GM12878 (cell line): ENCODE measurements around the gene RIPPLY1. TPM values are rescaled to one million over a fixed set of nuclear protein-coding genes. Genes with fewer than 3 reads are reported as not detected.

Source experiments
- ATAC-seq: fragments of 200-7000 bp; cut with Tn5 transposase; 3 replicates; pipeline ENCODE4 v1.9.1; 2020; ENCODE audit warnings: mild to moderate bottlenecking, moderate library complexity
- BruUV-seq: library from RNA; stranded (reverse); fragments of 400-500 nt; replicated peaks from 2 replicates; lab custom pipeline; 2021; lab: Mats Ljungman, UMichigan
- CTCF ChIA-PET: fragments of 300-600 bp; sonication (Branson Sonifier 250); formaldehyde crosslinking; extraction: SDS; loops from one replicate; lab custom pipeline; 2021; ENCODE audit warnings: inconsistent platforms; lab: Yijun Ruan, JAX
- POLR2A ChIA-PET: fragments of 350-600 bp; formaldehyde crosslinking; extraction: SDS; loops from one replicate; lab custom pipeline; 2021; ENCODE audit warnings: inconsistent platforms; lab: Charles Lee
- RAD21 ChIA-PET: fragments of 300-600 bp; sonication (Branson Sonifier 250); formaldehyde crosslinking; loops from one replicate; lab custom pipeline; 2023; ENCODE audit warnings: antibody characterized with exemption; ENCODE audit not compliant: unreplicated experiment; lab: Charles Lee
- SMC1A ChIA-PET: fragments of 300-600 bp; sonication (Branson Sonifier 250); formaldehyde crosslinking; loops from one replicate; lab custom pipeline; 2023; ENCODE audit not compliant: unreplicated experiment, uncharacterized antibody; lab: Charles Lee
- DNase-seq: peaks from one replicate; pipeline ENCODE4 v3.0.0-alpha.2; 2011; ENCODE audit warnings: low read depth, low spot score
- FAIRE-seq: peaks from 3 replicates; lab custom pipeline; 2011; peaks lifted over from hg19 to GRCh38; lab: Jason Lieb, UNC
- H2AFZ ChIP-seq: 2 replicates; pipeline ENCODE4 v1.6.0; 2011; ENCODE audit warnings: low read depth, low read length, control low read depth; ENCODE audit not compliant: control insufficient read depth
- H3K27ac ChIP-seq: 2 replicates; pipeline ENCODE4 v1.5.1; 2011; ENCODE audit warnings: control low read depth; ENCODE audit not compliant: control insufficient read depth, insufficient read depth
- H3K27me3 ChIP-seq, 2 experiments: replicated peaks in 1 of 2; 2 replicates each; pipeline versions ENCODE4 v1.6.0 to v1.6.1; 2011; ENCODE audit warnings: low read length in 1 of 2; ENCODE audit not compliant: control insufficient read depth in 2 of 2, insufficient read depth in 2 of 2
- H3K36me3 ChIP-seq, 2 experiments: 2 replicates each; pipeline ENCODE4 v1.5.1; 2011; ENCODE audit warnings: low read length in 1 of 2; ENCODE audit not compliant: control insufficient read depth in 2 of 2, insufficient read depth in 2 of 2
- H3K4me1 ChIP-seq: 2 replicates; pipeline ENCODE4 v1.6.1; 2011; ENCODE audit warnings: mild to moderate bottlenecking, low read length, moderate library complexity, mixed read lengths; ENCODE audit not compliant: control insufficient read depth, insufficient read depth
- H3K4me2 ChIP-seq: 2 replicates; pipeline ENCODE4 v1.6.0; 2011; ENCODE audit warnings: control low read depth; ENCODE audit not compliant: control insufficient read depth, insufficient read depth
- H3K4me3 ChIP-seq: fragments of 200-600 bp; sonication (generic); 2 replicates; pipeline ENCODE4 v1.5.1; 2016
- H3K79me2 ChIP-seq: 2 replicates; pipeline ENCODE4 v1.6.0; 2011; ENCODE audit warnings: low read length; ENCODE audit not compliant: control insufficient read depth, insufficient read depth
- H3K9ac ChIP-seq: 2 replicates; pipeline ENCODE4 v1.8.0; 2011; ENCODE audit warnings: low read length, control low read depth, mixed read lengths; ENCODE audit not compliant: control insufficient read depth, insufficient read depth
- H3K9me3 ChIP-seq: replicated peaks from 3 replicates; pipeline ENCODE4 v1.5.1; 2011; ENCODE audit warnings: mild to moderate bottlenecking, low read length; ENCODE audit not compliant: control insufficient read depth, insufficient read depth
- H4K20me1 ChIP-seq: 2 replicates; pipeline ENCODE4 v1.6.0; 2011; ENCODE audit not compliant: control insufficient read depth, insufficient read depth
- NFIC ChIP-seq: IDR thresholded peaks from 2 replicates; pipeline ENCODE4 v1.6.1; 2012; ENCODE audit warnings: low read depth, mild to moderate bottlenecking, inconsistent platforms, low read length, moderate library complexity
- NFXL1 ChIP-seq: fragments of 450-650 bp; IDR thresholded peaks from 2 replicates; pipeline ENCODE4 v1.6.1; 2017; ENCODE audit warnings: antibody characterized with exemption, mild to moderate bottlenecking, borderline replicate concordance
- NFYB ChIP-seq: IDR thresholded peaks from 2 replicates; pipeline ENCODE4 v1.6.1; 2011; ENCODE audit warnings: low read depth, mild to moderate bottlenecking, low read length, improper control_type of control experiment, moderate library complexity; ENCODE audit not compliant: insufficient read depth
- STAT3 ChIP-seq: IDR thresholded peaks from 2 replicates; pipeline ENCODE4 v1.6.1; 2011; ENCODE audit warnings: low read depth, low read length, improper control_type of control experiment
- TAF1 ChIP-seq: IDR thresholded peaks from 2 replicates; pipeline ENCODE4 v1.6.1; 2011; ENCODE audit warnings: mild to moderate bottlenecking, low read depth, low read length, borderline replicate concordance
- ZNF207 ChIP-seq: fragments of 450-650 bp; IDR thresholded peaks from 2 replicates; pipeline ENCODE4 v1.6.1; 2014; ENCODE audit warnings: antibody characterized with exemption, mild to moderate bottlenecking, borderline replicate concordance
- WGBS: methylation state at CpG from one replicate; pipeline ENCODE4 v1.1.6; 2016; ENCODE audit warnings: low lambda C conversion rate; ENCODE audit not compliant: insufficient replicate concordance, insufficient coverage; ENCODE audit errors: missing lambda C conversion rate; 5-methylcytosine and 5-hydroxymethylcytosine counted together
- in situ Hi-C: fragments of 300-500 bp; cut with MboI; formaldehyde crosslinking; loops from 9 replicates; pipeline ENCODE4 v1.14.3; 2018; ENCODE audit warnings: mixed read lengths
- intact Hi-C: fragments of 100-400 bp; cut with micrococcal nuclease; formaldehyde crosslinking; loops from one replicate; pipeline ENCODE4 v1.14.2; 2022; ENCODE audit not compliant: unreplicated experiment
- polyA plus RNA-seq, 11 experiments: library from polyadenylated mRNA; depleted of rRNA in 4 of 11; unstranded in 6 of 11; stranded (reverse) in 5 of 11; fragments of >200 nt; fragmentation: Nextera tagmentation in 4 of 11; fragmentation: Illumina TruSeq in 1 of 11; extraction: Ambion mirVana in 4 of 11; extraction: Trizol in 1 of 11; gene quantifications; 1 replicate in 1 of 11; 2 replicates in 10 of 11; pipeline versions ENCODE4 v1.2.1 to v1.2.3, GENCODE V29; 2011 to 2016; ENCODE audit warnings: inconsistent platforms in 2 of 11, missing spikeins in 2 of 11, low read depth in 1 of 11
- total RNA-seq, 4 experiments: library from RNA; depleted of rRNA in 3 of 4; stranded (reverse); fragments of >200 nt in 3 of 4; fragmentation: Illumina TruSeq in 1 of 4; extraction: Trizol in 1 of 4; gene quantifications; 2 replicates each; pipeline versions ENCODE4 v1.2.1 to v1.2.3, GENCODE V29; 2013 to 2021
- TF ChIP-seq, protein P1 (sequence below): fragments of 450-650 bp; IDR thresholded peaks from 2 replicates; pipeline ENCODE4 v1.6.1; 2017; ENCODE audit warnings: mild to moderate bottlenecking, moderate library complexity
- TF ChIP-seq, protein P2 (sequence below): IDR thresholded peaks from 2 replicates; pipeline ENCODE4 v1.6.1; 2011; ENCODE audit warnings: low read depth, mild to moderate bottlenecking, low read length, moderate library complexity, borderline replicate concordance; ENCODE audit errors: extremely low read depth
- TF ChIP-seq, protein P3 (sequence below): IDR thresholded peaks from 2 replicates; pipeline ENCODE4 v1.6.1; 2011; ENCODE audit warnings: borderline replicate concordance, low read depth, mild to moderate bottlenecking, moderate library complexity, low read length; ENCODE audit not compliant: insufficient read depth, poor library complexity, severe bottlenecking
- TF ChIP-seq, protein P4 (sequence below): IDR thresholded peaks from 2 replicates; pipeline ENCODE4 v1.6.1; 2011; ENCODE audit warnings: borderline replicate concordance, low read depth, mild to moderate bottlenecking, moderate library complexity, mixed read lengths, low read length; ENCODE audit not compliant: insufficient read depth; ENCODE audit errors: extremely low read length
- TF ChIP-seq, protein P5 (sequence below): fragments of 450-650 bp; formaldehyde crosslinking; IDR thresholded peaks from 2 replicates; pipeline ENCODE4 v1.5.0; 2022; ENCODE audit warnings: mild to moderate bottlenecking, missing genetic modification characterization

Gene RIPPLY1
- total and polyA plus RNA-seq, 10 of the 15 experiments (the other 5 are each of a cell fraction or from before 2014, with no cell fraction given) = not detected

DNA sequence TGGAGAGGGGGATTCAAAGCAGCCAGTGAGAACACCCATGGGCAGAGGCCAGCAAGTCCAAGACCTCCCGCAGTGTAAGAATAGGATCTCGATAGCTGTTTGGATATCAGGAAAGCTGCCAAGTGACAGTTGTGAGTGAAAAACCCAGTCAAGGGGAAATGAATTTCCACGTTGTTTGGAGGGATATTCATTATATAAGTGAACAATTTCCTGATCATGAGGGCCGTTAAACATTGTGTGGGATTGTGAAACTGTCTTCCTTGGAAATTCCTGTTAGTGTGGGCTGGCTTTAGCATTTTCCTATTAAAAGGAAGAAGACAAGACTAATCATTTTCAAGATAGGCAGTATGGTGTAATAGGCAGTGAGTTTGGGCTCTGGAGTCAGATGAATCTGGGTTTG lies 32.0 kb upstream of the RIPPLY1 start (continued):
- TF ChIP-seq, protein P1, sequence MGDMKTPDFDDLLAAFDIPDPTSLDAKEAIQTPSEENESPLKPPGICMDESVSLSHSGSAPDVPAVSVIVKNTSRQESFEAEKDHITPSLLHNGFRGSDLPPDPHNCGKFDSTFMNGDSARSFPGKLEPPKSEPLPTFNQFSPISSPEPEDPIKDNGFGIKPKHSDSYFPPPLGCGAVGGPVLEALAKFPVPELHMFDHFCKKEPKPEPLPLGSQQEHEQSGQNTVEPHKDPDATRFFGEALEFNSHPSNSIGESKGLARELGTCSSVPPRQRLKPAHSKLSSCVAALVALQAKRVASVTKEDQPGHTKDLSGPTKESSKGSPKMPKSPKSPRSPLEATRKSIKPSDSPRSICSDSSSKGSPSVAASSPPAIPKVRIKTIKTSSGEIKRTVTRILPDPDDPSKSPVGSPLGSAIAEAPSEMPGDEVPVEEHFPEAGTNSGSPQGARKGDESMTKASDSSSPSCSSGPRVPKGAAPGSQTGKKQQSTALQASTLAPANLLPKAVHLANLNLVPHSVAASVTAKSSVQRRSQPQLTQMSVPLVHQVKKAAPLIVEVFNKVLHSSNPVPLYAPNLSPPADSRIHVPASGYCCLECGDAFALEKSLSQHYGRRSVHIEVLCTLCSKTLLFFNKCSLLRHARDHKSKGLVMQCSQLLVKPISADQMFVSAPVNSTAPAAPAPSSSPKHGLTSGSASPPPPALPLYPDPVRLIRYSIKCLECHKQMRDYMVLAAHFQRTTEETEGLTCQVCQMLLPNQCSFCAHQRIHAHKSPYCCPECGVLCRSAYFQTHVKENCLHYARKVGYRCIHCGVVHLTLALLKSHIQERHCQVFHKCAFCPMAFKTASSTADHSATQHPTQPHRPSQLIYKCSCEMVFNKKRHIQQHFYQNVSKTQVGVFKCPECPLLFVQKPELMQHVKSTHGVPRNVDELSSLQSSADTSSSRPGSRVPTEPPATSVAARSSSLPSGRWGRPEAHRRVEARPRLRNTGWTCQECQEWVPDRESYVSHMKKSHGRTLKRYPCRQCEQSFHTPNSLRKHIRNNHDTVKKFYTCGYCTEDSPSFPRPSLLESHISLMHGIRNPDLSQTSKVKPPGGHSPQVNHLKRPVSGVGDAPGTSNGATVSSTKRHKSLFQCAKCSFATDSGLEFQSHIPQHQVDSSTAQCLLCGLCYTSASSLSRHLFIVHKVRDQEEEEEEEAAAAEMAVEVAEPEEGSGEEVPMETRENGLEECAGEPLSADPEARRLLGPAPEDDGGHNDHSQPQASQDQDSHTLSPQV = no peak
- no peak for TF ChIP-seq TAF1
- TF ChIP-seq, protein P2, sequence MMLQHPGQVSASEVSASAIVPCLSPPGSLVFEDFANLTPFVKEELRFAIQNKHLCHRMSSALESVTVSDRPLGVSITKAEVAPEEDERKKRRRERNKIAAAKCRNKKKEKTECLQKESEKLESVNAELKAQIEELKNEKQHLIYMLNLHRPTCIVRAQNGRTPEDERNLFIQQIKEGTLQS = no peak
- no peak for TF ChIP-seq ZNF207
- TF ChIP-seq NFIC = no peak

DNA sequence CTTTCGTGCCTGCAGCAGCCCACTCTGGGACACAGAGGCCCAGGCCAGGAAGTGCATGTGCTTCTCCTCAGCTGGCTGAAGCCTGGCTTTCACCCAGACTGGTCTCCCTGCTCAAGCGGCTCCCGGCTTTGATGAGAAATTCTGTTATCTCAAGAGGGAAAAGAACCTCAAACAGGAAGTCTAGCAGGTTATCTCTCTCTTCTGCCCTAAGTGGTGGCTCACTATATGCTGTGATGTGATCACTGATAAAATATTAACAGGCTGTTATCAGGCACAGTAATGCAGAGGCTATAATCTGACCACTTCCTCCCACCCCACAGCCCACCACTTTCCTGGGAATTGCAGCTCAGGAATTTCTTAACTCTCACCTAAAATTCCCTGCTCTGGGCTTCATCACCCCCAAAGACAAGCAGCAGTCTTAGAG lies 30.4 kb upstream of the RIPPLY1 start:
- Histone ChIP-seq H3K9me3 (no peaks in the 10 kb centered on the region), H3K9ac (no peak overlapping the region), H3K79me2 (no peaks in the 10 kb centered on the region), H2AFZ (no peak overlapping the region), H3K4me2 (no peak overlapping the region), H3K27ac (no peak overlapping the region), H3K36me3 (no peaks in the 10 kb centered on the region), H4K20me1 (no peaks in the 10 kb centered on the region), H3K4me3 (no peak overlapping the region), H3K27me3 (no peaks in the 10 kb centered on the region; a peak in 1 of 4 replicates), H3K4me1 (no peaks in the 10 kb centered on the region)
- no TSS peak for BruUV-seq
- ChIA-PET SMC1A (interaction anchor here (0.6 kb wide), 1 partner anchor 267 kb away, joined by 3 read pairs; no protein-coding TSS in a partner anchor), POLR2A (no interaction called here), RAD21 (no interaction called here), CTCF (interaction anchor here (1.1 to 1.2 kb wide), 2 partner anchors 35 to 137 kb away, joined by 3 read pairs; no protein-coding TSS in a partner anchor)
- WGBS = 45% methylated on average over 2 of the region's 3 CpGs
- FAIRE-seq (no peak), DNase-seq (no peak), ATAC-seq (no peak)
- intact Hi-C loops (no loop called here), in situ Hi-C loops (no loop called here)
- TF ChIP-seq NFXL1 (no peak), STAT3 (no peak), NFYB (no peak)
- TF ChIP-seq, protein P3, sequence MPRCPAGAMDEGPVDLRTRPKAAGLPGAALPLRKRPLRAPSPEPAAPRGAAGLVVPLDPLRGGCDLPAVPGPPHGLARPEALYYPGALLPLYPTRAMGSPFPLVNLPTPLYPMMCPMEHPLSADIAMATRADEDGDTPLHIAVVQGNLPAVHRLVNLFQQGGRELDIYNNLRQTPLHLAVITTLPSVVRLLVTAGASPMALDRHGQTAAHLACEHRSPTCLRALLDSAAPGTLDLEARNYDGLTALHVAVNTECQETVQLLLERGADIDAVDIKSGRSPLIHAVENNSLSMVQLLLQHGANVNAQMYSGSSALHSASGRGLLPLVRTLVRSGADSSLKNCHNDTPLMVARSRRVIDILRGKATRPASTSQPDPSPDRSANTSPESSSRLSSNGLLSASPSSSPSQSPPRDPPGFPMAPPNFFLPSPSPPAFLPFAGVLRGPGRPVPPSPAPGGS = no peak
- TF ChIP-seq, protein P4, sequence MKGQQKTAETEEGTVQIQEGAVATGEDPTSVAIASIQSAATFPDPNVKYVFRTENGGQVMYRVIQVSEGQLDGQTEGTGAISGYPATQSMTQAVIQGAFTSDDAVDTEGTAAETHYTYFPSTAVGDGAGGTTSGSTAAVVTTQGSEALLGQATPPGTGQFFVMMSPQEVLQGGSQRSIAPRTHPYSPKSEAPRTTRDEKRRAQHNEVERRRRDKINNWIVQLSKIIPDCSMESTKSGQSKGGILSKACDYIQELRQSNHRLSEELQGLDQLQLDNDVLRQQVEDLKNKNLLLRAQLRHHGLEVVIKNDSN = no peak
- TF ChIP-seq, protein P5, sequence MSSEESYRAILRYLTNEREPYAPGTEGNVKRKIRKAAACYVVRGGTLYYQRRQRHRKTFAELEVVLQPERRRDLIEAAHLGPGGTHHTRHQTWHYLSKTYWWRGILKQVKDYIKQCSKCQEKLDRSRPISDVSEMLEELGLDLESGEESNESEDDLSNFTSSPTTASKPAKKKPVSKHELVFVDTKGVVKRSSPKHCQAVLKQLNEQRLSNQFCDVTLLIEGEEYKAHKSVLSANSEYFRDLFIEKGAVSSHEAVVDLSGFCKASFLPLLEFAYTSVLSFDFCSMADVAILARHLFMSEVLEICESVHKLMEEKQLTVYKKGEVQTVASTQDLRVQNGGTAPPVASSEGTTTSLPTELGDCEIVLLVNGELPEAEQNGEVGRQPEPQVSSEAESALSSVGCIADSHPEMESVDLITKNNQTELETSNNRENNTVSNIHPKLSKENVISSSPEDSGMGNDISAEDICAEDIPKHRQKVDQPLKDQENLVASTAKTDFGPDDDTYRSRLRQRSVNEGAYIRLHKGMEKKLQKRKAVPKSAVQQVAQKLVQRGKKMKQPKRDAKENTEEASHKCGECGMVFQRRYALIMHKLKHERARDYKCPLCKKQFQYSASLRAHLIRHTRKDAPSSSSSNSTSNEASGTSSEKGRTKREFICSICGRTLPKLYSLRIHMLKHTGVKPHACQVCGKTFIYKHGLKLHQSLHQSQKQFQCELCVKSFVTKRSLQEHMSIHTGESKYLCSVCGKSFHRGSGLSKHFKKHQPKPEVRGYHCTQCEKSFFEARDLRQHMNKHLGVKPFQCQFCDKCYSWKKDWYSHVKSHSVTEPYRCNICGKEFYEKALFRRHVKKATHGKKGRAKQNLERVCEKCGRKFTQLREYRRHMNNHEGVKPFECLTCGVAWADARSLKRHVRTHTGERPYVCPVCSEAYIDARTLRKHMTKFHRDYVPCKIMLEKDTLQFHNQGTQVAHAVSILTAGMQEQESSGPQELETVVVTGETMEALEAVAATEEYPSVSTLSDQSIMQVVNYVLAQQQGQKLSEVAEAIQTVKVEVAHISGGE (CRISPR knock-in tag) = no peak
